GM18505 (cell line): ENCODE data around the gene DEGS2.
A peak's percentile ranks its signal among the peaks of the same experiment; 100 is the strongest.
"Not testable (repeated sequence)": the region's sequence is repeated elsewhere in the genome, so short reads cannot be mapped to it uniquely, and the experiment has no call there.

Experiments
- ATAC-seq: cut with Tn5 transposase; IDR thresholded peaks from one replicate; pipeline ENCODE4 v1.9.1; 2021; ENCODE audit not compliant: unreplicated experiment
- POLR2A ChIP-seq: IDR thresholded peaks from 4 replicates; pipeline ENCODE4 v1.6.1; 2011; ENCODE audit warnings: borderline replicate concordance; ENCODE audit not compliant: insufficient read depth, insufficient read length; ENCODE audit errors: extremely low read depth

DEGS2 gene

DNA sequence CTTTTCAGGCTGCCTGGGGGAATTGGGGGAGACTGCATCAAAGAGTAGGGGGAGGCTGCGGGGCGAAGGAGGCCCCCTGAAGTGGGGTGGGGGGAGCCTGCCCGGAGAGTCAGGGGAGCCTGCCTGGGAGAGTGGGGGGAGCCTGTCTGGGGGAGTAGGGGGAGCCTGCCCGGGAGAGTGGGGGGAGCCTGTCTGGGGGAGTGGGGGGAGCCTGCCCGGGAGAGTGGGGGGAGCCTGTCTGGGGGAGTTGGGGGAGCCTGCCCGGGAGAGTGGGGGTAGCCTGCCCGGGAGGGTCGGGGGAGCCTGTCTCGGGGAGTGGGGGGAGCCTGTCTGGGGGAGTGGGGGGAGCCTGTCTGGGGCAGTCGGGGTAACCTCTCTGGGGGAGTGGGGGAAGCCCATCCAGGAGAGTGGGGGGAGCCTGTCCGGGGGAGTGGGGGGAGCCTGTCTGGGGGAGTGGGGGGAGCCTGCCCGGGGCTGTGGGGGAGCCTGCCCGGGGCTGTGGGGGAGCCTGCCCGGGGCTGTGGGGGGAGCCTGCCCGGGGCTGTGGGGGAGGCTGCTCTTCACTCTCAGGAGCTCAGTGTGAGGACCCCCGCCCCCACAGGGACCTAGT lies 6.5 kb upstream of the DEGS2 start:
- no peak for ATAC-seq
- no peak for TF ChIP-seq POLR2A

DNA sequence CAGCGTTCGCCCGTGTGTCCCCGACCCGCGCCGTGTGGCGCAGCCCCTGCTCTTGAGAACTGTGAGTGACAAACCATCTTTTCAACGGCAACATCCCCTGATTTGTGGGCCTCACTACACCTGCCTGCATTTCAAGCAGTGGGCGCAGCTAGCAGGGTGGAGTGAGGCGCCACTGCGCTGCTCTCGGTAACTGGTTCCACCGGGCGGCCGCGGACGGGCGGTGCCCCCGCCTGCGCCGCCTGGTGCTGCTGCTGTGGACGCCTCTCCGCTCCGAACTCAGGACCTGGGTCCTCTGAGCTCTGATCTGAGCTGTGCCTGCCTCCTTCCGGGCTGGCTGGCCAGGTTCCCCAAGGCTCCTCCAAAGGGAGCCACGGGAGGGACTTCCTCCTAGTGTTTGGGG lies 5.9 kb upstream of the DEGS2 start:
- ATAC-seq: no peak

DNA sequence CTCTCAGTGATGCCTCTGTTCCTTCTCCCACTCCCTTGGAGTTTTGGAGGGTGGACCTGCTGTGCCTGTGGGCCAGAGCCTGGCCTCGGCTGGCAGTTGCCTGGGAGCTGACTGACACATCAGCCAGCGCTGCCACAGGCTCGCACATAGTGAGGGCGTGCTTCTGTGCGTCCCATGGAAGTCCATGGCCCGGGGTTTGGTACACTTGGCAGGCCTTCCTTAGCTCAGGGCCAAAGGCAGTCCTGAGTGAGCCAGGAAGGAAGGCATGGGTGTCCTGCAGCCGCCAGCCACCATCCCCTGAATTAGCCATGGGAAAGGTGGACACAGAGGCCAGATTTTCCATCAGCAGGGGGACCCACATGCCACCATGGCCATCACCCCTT lies 1.1 kb upstream of the DEGS2 start:
- ATAC-seq: no peak

More for the DNA sequence above, 5.9 kb upstream of the DEGS2 start:
- no peak for TF ChIP-seq POLR2A

DNA sequence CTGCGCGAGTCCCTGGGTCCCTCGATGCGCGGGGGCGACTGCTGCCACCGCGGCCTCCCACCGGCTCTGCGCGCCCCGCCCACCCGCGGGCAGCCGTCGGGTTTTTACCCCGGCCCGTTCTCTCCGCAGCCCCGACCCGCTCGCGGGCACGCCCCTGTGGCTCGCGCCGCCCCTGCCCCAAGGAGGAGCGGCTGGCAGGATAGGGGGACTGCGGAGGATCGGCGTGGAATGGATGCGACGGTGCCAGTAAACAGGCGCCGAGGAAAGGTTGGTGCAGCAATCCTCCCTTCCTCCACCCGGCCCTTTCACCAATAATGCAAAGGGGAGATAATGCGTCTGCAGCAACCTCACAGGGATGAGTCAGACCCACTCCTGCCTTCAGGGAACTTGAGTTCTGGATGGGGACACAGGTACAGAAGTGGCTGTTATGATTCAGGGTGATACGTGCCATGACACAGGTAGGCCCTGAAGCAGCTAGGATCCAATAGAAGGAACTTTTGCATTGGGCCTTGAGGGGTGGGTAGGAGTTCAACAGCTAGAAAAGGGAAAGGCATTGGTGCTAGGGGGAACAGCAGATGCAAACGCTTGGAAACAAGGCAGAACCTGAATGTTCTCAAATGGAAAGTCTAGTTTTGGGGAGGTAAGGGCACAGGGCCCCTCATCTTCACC lies 554 bp upstream of the DEGS2 start:
- peak; percentile 10 for ATAC-seq
- no peak for TF ChIP-seq POLR2A

More for the DNA sequence above, 1.1 kb upstream of the DEGS2 start:
- TF ChIP-seq POLR2A: no peak

DNA sequence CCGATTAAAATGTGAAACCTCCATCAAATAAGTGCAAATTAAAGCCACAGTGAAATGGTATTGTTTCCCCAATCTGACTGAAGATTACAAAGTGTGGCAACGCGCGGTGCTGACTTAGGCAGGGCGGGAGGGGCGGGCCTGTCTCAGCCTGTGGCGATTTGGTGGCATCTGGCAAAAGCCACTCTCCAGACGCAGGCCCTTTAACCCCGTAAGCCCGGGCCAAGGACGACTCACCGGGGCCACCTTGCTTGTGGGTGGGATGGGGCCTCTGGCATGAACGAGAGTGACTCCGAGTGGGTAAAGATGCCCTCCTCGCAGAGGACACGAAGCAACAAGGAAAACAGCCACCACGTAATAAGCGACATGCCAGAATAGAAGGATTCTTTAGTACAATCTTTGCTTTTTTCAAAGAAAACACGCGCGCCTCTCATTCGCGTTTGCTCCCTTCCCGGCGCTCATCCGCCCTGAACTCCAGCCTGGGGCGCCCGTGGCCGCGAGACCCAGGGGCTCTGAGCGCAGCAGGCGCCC lies 815 bp downstream of the DEGS2 start:
- ATAC-seq: no peak
- no peak for TF ChIP-seq POLR2A

DNA sequence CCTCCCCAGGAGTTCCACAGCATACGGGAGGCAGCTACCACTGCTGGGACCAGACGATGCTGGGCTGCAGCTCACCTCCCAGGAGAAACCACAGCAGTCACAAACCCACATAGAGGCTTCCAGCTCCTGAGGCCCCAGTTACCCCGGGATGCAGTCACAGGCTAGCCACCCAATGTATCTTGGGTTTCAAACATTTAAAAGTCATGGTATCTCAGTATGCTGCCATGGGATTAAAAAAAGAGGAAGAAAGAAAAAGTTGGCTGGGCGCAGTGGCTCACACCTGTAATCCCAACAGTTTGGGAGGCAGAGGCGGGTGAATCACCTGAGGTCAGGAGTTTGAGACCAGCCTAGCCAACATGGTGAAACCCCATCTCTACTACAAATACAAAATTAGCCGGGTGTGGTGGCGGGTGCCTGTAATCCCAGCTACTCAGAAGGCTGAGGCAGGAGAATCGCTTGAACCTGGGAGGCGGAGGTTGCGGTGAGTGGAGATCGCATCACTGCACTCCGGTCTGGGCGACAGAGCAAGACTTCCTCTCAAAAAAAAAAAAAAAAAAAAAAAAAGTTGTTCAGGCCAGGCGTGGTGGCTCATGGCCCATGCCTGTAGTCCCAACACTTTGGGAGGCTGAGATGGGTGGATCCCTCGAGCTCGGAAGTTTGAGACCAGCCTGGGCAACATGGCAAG lies 1.8 kb downstream of the DEGS2 start:
- not testable (repeated sequence) for ATAC-seq

DNA sequence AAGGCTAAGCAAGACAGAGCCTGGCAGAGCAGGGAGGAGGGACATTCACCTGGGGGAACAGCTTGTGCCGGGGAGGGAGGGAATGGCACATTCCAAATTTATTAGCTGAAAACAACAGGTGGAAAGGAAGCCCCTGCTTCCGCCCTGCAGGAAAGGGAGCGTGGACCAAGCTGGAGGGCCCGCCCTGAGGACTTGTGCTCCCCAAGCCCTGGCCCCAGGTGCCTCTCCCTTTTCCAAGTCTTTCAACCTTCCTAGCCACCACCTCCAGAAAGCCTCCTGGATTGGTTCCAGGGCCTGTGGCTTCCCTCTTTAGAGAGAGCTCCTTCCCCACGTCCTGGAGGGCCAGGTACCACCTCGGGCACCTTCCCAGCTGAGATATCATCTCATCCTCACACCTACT lies 2.7 kb downstream of the DEGS2 start:
- TF ChIP-seq POLR2A: no peak
- ATAC-seq: no peak

DNA sequence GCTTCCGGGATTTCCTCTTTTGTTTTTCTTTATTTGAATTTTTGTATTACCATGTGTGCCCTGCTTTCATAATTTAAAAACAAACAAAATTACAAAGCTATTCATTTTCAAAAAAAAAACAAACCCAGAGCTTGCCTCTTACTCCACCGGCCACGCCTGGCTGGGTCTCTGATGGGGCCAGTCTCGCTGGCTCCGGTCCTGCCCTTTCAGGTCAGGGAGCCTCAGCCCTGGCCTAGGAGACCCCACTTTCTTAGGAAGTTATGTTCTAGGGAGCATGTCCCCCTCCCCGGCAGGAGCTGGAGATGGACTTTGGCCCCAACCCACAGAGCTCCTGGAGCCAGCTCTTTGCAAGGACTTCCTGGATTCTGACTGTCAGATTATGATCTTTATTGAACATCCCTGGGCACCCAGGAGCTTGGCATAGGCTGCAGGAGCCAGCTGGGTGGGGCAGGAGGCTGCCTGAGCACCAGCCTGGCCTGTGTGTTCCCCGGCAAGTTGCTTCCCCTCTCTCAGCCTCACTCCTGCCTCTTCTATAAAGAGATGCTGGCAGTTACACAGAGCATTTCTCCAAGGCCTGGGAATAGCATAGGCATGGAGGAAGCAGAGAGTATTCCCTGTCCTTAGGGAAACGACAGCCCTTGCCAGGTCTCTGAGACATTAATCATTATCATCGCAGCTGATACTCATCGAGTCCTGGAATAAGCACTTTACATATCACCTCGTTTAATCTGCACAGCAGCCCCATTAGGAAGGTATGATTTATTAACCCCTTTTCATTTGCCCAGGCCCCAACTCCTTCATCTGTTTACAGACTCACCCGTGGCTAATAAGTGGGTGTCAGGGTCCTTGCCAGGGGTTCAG lies 3.5 kb downstream of the DEGS2 start:
- ATAC-seq: no peak
- no peak for TF ChIP-seq POLR2A

DNA sequence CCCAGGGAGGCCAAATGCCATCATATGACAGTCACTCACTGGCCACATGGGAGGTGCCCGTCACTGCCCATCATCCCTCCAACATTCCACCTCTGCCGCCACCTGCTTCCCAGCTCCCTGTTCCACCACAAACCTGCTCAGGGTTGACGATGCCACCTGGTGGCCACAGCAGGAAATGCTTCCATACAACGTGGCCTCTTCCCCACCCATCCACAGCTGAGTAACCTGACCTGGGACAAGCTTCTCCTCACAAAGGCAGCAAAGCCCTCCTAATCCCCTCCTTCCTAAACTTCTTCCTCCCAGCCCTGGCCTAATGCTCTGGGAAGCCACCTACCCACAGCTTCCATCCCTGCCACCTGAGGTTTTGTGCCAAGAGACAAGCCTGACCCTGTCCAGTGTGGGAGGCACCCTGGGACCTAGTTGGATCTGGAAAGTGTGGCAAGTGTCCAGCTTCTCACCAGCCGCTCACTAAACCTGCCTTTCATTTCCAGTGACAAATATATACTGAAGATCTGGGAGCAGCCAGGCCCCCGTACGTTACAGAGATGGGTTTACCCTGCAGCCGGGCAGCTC lies 4.3 kb downstream of the DEGS2 start:
- no peak for ATAC-seq
- no peak for TF ChIP-seq POLR2A

DNA sequence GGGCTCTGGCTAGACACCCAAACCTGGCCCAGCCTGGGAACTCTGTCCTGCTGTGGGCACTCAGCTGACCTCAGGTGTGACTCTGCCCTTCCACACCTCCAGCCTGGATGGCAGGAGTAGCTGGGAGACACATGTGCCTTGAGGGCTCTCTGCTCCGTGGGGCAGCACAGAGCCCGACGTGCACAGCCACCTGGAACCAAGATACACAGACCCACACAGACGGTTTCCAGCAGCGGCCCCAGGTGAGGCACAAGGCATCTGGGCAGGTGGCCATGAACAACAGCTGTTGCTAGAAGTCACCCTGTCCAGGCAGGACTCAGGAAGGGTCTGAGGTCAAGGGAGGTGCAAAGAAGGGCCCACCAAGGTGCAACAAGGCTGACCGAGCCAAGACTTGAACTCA lies 5.9 kb downstream of the DEGS2 start:
- no peak for ATAC-seq
- TF ChIP-seq POLR2A: no peak

DNA sequence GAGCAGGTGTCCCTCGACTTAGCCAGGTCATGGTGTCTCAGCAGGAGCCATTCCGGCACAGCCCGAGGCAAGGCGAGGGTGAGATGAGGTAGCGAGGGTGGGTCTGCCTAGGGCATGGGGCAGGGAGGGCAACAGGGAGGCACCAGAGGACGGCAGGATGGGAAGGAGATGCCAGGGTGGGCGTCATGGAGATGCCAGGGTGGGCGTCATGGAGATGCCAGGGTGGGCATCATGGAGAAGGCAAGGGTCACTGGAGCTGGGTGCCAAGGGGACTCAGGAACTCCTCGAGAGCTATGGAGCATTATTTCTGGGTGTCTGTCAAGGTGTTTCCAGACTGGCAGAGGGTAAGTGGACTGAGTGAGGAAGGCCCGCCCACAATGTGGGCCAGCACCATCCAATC lies 7.4 kb downstream of the DEGS2 start:
- no peak for TF ChIP-seq POLR2A
- no peak for ATAC-seq

DNA sequence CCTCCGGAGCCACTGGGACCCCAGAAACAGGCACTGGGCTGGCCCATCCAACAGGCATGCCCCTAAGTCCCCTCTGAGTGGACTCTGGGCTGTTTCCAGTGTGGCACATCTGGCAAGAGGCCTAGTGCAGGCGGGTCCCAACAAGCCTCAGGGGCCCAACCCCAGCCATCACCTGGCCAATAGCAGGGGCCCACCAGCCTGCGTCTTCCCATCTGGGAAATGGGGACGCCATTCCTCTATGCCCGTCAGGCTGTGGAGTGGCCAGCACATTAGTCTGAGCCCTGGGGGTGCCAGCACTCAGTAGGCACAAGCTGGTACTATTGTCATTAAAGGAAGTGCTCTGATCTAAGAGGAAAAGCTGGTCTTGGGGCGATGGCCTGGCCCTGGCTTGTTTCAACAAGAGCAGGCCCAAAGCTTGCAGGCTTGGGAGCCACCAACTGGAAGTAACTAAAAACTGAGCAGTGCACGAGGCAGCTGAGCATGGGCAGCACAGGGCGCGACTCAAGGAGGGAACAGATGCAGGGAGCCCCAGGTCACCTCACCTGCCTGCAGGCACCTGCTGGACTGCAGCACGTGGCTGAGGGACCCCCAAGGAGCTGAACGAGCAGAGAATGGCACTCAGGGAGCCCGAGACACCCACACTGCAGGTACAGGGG lies 8.4 kb downstream of the DEGS2 start:
- ATAC-seq: no peak
- TF ChIP-seq POLR2A: no peak

DNA sequence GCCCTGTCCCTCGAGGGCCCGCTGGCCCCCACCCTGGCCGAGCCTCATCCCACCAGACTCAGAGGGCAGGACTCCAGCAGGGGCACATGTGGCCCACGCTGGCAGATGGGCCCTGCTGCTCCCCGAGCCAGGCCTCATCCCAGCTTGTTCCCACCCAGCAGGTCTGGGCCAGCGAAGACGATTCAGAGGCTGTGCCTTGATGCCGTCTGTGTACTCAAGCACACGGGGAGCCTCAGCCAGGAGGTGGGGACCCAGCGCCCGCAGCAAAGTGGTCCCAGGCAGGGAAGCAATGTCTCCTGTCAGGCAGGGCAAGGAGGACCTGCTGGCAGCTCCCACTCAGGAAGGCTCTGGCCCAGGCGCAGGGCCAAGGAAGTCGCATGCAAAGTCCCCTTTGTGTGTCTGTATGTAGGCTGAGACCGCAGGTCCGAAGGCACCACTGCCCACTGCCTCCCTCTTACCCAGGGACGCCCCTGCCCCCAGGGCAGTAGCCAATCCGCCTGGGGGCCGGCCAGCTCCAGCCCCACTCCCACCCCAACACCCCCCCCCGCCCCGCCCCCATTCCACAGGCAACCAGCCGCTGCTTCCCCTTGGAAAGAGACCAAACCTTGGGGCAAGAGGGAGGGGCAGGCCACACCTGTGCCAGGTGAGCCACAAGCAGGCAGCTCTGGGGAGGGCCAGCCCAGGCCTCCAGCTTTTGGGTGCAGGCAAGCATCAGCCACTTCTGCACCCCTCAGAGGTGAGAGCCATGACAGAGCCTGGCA lies 9.4 kb downstream of the DEGS2 start:
- ATAC-seq: no peak
- TF ChIP-seq POLR2A: no peak
